LNCaP clone FGC (cell line): ENCODE measurements around the gene MORN4.

Experiments
- DNase-seq: peaks from one replicate; pipeline ENCODE4 v3.0.0-alpha.2; 2011; ENCODE audit warnings: low read depth
- H3K4me3 ChIP-seq: 2 replicates; pipeline ENCODE4 v1.5.1; 2011; ENCODE audit warnings: mild to moderate bottlenecking, low read depth, low read length, control low read depth
- CTCF ChIP-seq: IDR thresholded peaks from 2 replicates; pipeline ENCODE4 v1.5.1; 2012; ENCODE audit warnings: mild to moderate bottlenecking; ENCODE audit not compliant: control insufficient read depth, insufficient read depth; ENCODE audit errors: extremely low read depth

The MORN4 gene

GRCh38 chr10:97608991-97609561 lies 24.2 kb downstream of the MORN4 start:
- no peak overlapping the region for H3K4me3 ChIP-seq
- TF ChIP-seq CTCF: no peak
- no peak for DNase-seq

DNA sequence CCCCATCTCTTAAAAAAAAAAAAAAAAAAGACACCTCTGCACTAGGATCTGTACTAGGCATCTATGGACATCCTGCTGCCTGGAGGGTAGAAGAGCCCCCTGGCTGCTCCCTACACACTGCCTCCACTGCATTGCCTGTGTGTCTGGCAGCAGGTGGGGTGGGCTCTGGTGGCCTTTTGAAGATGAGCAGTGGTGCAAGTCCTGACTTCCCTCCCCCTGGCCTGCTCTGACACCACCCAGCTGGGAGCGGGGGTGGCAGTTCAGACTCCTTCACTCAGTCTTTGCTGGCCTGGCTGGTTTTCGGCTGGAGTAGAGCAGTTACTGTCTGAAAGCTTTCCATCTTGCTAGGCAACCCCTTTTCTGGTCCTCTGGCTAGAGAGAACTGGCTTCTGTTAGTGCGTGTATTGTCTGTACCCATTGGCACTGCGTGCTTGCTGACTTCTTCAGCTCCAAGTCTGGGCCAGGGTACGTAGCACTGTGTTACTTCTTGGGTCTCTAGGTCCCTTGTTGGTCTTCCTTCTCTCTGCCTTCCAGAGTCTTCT lies 26.1 kb downstream of the MORN4 start:
- no peak overlapping the region for H3K4me3 ChIP-seq
- DNase-seq: no peak
- no peak for TF ChIP-seq CTCF

DNA sequence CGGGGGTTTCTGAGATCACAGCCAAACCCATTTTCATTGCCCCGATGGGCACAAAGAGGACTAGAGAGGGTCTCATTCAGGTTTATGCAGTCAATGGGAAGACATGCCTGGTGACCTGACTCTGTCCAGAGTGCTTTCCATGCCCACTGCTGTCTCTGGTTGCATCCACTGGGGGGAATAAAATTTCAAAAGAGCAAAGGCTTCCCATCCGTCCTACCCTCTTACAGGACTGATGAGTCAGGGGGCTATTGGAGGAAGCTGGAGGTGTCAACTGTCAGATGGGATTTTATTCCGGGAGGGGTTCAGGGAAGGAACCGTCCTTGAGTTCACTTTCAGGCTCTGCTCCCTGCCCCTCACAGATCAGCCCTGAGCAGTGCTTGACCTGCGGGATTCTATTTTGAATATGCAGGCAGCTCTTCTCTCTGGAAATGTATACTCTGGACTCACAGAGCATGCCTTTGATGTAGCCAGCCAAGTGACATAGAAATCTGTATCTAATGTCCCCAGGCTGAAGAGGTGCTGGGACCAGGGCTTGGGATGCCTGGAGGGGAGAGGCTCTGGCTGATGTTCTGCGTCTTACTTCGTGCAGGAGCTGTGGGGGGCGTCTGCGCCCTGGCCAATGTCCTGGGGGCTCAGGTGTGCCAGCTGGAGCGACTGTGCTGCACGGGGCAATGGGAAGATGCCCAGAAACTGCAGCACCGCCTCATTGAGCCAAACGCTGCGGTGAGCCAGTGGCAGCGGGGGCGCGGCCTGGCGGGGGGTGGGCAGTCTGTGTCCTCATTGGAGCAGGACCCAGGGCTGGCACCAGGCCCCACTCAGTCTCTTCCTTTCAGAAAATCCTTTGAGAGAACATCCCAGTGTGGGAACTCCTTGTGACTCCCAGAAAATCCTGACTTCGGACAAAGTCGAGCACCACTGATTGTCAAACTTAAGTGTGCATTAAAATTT lies 31.8 kb downstream of the MORN4 start:
- no peak for DNase-seq
- H3K4me3 ChIP-seq: no peak overlapping the region
- TF ChIP-seq CTCF: no peak

GRCh38 chr10:97600616-97601015 lies 32.7 kb downstream of the MORN4 start:
- TF ChIP-seq CTCF: no peak
- no peak overlapping the region for H3K4me3 ChIP-seq
- no peak for DNase-seq

DNA sequence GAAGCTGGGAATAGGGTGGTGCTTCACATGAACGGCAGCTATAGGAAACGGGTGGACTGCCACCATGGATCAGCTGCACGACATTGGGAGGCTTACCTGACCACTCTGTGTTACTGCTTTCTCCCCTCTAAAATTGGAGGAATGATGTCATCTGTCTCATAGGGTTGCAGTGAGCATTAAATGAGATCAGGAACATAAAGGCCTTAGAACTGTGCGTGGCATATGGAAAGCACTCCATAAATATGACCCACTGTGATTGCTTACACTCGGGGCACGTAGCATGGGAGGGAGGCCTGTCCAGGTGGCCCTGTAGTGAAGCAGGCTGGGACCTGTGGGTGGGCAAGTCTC lies 34.1 kb downstream of the MORN4 start:
- no peak for DNase-seq
- H3K4me3 ChIP-seq: no peak overlapping the region
- TF ChIP-seq CTCF: no peak

- DNase-seq: no peak
- TF ChIP-seq CTCF: no peak
- no peak overlapping the region for H3K4me3 ChIP-seq
Measured at GRCh38 chr10:97598407-97599271, 34.7 kb downstream of the MORN4 start.
